Stimulated activated CD4-positive, alpha-beta T cell treated with anti-CD3 and anti-CD28 coated beads, TNF-alpha, amount 100 ng/mL, for 4 hours (primary cell): ENCODE measurements around the gene NHLRC1.
"Not testable (repeated sequence)": the region's sequence is repeated elsewhere in the genome, so short reads cannot be mapped to it uniquely, and the experiment has no call there.

Experiments used
- DNase-seq, 3 experiments: peaks; one replicate each; pipeline ENCODE4 v3.0.0-alpha.2; 2020; ENCODE audit warnings: low read depth in 3 of 3

Gene NHLRC1

DNA sequence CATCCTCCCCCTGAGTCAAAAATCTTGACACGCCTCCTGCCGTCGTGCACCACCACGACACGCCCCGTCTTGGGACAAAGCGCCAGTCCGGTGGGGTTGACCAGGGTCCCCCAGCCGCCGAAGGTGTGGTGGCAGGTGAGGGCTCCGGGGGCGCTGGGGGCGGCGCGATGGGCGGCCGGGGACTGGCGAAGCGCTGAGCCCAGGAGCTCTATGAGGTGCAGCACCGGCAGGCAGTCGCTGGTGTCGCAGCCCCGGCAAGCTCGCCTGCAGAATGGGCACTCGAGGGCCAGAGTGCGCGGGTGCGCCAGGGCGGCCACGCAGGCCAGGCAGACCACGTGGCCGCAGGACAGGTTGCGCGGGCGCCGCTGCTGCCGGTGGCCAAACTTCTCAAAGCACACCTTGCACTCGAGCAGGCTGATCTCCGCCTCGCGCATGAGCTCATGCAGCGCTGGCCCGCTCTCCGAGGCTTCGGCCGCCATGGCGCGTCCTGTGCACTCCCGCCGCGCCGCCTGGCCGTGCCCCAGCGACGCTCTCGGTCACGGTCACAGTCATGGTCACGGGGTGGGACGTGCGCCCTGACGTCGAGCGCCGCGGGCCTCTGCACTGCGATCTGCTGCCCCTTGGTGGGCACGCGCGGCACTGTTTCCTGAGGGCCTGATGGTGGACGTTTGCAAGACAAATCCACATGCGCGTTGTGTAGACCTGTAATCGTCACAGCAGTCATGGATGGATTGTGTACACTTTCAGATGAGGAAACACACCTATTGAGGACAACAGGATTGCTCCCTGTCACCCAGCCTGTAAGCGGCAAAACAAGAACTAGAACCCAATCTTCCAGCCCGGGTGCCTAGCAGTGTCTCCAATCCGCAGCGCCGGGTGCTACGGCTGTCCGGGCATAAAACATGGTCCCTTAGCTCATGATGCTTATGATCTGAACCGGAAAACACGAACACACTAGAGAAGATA lies at the start of gene NHLRC1:
TSS of gene NHLRC1 (minus strand) at position 550 of the 966 bp plus-strand sequence. CDS start at position 479, 71 bp downstream.
- peak; percentile 35 to 52 (median 50) for DNase-seq

DNA sequence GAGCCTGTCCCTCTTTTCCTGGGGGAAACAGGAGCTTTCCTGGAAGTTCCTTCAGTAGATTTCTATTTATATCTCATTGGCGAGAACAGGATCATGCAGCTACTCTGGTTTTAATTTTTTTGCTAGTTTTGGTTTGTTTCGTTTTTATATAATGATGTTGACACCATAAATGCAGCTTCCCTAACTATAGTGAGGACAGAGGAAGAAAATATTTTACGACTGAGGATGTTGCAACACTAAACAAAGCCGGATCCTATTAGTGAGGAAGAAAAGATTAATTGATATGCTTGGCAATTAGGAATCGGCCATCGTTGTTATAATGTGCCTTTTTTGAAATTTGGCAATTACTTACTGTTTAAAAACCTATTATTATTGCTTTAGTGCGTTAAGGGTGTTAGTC lies 49.4 kb upstream of the NHLRC1 start:
- no peak for DNase-seq

DNA sequence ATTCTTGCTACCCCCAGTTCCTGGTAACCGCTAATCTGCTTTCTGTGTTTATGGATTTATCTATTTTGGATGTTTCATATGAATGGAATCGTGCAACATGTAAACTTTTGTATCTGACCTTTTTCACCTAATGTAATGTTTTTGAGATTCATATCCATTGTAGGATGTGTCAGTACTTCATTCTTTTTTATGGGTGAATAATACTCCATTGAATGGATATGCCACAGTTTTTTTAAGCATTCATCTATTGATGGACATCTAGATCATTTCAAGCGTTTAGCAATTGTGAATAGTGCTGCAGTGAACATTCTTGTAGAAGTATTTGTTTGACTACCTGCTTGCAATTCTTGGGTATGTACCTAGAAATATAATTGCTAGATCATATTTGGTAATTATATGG lies 45.8 kb upstream of the NHLRC1 start:
- no peak for DNase-seq

DNA sequence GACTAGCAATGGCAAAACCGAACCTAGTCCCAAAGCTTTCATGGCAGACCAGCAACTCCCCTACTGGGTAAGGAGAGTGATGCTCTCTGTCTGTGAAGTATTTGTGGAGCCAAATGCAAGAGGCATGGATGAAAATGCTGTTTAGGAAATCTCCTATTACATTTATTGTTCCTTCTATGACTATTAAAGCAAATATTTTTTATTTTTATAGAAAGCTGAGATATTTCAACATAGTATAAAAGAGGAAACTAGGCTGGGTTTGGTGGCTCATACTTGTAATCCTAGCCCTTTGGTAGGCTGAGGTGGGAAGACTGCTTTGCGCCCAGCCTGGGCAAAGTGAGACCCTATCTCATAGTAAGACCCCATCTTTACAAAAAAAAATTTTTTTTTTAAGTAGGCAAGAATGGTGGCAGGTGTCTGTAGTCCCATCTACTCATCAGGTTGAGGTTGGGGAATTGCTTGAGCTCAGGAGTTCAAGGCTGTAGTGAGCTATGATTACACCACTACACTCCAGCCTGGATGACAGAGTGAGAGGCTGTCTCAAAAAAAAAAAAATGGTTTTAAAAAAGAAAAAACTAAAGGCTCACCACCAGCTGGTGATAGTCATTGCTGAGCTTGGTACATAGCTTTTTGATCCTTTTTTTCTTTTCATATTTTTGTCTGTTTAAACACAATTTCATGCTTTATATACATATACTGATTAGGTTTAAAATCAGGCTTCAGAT lies 44.0 kb upstream of the NHLRC1 start:
- DNase-seq, result no peak

DNA sequence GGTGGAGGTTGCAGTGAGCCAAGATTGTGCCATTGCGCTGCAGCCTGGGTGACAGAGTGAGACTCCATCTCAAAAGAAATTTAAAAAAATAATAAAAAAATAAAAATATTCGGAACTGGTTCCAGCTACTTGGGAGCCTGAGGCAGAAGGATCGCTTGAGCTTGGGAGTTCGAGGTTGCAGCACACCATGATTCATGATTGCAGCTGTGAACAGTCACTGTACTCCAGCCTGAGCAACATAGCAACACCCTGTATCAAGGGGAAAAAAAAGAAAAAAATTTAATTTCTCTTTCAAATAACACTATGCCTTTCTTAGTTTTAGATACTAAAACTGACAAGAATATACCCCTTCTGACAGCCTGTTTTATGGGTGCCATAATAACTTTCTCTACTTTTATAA lies 43.3 kb upstream of the NHLRC1 start:
- DNase-seq, result no peak

DNA sequence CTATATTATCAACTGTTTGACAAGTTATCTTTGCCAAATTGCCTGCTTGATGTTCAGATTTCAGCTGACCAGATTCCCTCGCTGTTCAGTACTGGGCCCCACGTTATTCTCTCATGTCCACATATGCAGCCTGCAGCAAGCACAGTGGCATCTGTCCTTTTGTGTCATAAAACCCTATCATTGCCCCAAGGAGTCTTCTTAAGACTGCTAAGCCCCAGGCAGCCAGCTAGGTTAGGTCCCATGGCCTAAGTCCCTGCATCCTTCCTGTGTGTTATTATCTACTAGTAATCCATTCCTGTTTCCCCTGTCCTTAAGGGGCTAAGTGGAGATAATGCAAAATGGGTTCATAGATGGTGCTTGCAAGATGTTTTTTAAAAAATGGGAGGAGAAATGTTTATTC lies 39.9 kb upstream of the NHLRC1 start:
- DNase-seq, result no peak

DNA sequence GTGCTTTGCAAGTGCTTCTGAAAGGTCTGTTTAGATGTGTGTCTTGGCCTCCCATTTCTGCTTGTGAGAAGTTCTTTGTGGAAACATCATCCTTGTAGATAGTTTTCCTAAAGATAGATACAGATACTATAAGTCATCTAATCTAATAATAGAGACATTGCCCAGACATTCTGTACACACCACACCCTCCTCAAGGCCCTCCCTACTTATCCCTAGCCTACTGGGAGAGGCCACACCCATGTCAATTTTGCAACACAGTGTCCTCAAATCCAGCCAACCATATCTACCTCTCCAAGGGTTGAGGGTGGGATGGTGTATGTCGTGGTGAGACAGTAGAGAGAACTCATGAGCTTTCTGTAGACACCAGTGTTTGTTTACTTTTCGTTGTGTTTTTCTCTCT lies 39.0 kb upstream of the NHLRC1 start:
- DNase-seq, result no peak

DNA sequence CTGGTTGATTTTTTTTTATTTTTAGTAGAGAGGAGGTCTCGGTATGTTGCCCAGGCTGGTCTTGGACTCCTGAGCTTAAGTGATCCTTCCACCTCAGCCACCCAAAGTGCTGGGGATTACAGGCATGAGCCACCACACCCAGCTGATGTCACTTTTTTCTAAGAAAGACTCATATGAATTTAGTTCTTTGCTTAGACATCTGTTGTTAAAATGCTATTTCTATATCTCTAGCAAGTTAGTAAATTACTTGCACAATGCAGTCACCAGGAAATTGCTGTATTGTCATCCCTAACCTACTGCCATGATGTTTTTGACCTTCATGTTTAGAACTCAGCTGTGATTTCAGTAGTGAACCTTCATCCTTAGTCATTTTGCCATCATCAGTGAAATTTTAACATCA lies 38.4 kb upstream of the NHLRC1 start:
- DNase-seq, result no peak

DNA sequence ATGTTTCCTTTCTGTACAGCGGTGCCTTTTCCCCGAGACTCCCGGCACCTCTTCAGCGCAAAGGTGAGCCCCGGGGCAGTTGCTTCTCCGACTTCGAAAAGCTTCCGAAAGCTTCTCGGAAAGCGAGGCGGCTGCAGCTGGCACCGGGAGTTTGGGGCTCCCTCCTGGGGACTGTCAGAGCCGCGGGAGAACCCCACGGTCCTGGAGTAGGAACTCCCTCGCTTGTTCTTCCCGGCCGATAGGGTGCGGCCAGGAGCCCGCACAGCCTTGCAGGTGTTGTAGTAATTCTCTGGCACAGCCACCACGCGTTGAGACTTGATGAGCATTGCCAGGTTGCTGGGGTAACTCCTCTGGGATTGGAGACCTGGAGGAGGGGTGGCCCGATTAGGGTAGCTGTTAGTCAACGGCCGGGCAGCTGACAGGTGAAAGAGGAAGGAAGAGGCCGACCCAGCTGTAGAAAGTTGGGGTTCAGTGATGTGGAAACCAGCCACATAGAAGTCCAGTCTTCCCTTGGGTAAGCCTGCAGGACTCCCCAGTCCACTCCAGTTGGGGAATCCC lies 33.5 kb upstream of the NHLRC1 start:
- DNase-seq, result peak; percentile 9 to 26 (median 24)

DNA sequence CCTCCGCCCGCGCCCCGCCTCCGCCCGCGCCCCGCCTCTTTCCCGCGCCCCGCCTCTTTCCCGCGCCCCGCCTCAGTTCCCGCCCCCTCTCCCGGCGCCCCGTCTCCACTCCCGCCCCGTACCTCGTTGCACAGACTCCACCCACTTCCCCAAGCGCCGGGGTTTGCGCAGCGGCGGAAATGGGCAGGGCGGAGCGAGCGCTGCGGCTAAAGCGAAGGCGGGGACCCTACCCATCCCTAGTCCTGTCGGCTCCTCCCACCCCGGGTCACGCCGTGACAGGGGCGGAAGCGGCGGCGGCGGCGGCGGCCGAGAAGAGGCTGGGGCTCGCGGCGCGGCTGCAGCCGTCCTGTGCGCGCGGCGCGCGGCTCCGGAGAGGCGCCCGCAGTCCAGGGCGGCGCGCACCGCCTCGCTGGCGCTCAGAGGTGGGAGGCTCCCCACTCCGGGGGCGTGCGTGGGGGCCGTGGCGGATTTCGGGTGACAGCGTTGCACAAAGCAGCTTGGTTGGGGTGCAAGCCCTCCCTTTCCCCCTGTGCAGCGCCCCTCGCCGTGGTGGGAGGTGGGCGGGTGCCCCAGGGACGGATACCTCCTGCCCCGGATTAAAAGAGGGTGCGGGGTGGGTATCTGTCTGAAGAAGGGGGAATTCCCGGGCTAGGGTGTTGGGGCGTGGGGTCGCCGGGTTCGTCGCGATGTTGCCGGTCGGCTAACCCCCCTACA lies 32.8 kb upstream of the NHLRC1 start, which contains the start of gene KDM1B:
TSS of gene KDM1B (plus strand) at position 273 of the 714 bp plus-strand sequence. CDS start 4,474 bp downstream, outside the sequence.
- DNase-seq, result peak; percentile 95 to 99 (median 97)

DNA sequence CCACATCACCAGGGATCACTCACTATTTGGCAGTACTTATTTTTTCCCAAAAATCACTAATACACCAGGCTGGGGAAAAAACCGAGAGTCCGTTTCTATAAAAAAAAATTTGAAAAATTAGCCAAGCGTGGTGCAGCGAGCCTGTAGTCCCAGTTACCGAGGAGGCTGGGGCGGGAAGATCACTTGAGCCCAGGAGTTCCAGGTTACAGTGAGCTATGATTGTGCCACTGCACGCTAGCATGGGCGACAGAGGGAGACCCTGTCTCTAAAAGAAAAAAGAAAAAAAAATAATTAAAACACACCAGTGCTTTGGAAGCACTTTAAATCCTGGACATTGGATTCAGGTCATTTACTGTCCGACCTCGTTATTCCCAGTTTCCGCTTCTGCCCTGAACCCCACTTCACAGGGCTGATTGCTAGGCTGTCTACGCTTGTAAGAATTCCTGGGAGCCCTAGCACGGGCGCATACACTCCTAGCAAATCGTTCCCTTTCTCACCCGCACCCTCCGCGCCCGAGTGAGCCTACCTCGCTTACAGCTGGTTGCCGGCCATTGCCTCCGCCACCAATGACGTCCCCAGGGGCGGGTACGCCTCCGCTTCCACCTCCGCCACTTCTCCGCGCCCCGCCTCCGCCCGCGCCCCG lies 32.2 kb upstream of the NHLRC1 start, which contains the start of gene TPMT:
TSS of gene TPMT (minus strand) at position 571 of the 643 bp plus-strand sequence. CDS start 5,950 bp downstream, outside the sequence.
- DNase-seq, result no peak

DNA sequence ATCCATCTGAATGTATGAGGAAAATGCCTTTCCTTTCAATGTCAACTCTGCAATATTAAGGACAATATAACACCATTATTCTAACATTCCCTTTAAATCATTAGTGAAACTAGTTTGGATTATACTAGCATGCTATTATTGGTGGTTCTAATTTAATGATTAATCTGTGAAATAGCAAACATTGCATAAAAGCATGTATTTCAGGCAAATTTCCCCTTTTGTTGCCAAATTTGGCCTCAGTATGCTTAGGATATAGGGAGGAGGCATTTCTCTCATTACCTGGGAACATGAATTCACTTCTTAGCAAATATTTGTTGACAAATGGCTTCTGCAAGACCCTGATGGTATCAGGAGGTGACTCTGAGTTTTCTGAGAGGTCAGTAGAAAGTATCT lies 30.8 kb upstream of the NHLRC1 start:
- no peak for DNase-seq

DNA sequence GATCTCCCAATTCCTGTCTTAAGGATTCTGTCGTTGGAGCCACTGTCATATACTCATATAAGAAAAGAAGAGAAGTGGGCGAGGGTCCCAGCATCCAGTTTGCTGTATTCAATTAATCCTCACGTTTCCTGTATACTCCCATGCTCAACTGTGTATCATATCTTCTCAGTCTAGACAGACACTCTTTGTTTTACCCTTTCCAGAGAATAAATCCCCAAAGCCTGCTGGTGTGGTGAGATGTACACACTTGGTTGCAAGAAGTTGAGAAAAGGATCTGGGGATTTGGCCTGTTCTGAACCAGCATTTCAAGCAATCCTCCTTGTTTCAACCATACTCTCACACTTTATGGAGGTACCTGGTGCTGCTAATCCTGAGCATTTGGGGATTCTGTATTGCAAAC lies 29.3 kb upstream of the NHLRC1 start:
- DNase-seq, result no peak

DNA sequence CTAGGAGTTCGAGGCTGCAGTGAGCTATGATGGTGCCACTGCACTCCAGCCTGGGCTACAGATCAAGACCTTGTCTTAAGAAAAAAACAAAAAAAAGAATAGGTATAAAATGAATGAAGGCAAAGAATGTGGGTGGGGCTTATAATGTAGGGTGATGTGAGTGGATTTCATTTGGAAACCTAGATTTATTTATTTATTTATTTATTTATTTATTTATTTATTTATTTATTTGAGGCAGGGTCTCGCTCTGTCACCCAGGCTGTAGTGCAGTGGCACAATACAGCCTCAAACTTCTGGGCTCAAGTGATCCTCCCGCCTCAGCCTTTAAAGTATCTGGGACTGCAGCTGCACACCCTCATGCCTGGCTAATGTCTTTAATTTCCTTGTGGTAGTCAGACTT lies 28.9 kb upstream of the NHLRC1 start:
- DNase-seq, result not testable (repeated sequence)

DNA sequence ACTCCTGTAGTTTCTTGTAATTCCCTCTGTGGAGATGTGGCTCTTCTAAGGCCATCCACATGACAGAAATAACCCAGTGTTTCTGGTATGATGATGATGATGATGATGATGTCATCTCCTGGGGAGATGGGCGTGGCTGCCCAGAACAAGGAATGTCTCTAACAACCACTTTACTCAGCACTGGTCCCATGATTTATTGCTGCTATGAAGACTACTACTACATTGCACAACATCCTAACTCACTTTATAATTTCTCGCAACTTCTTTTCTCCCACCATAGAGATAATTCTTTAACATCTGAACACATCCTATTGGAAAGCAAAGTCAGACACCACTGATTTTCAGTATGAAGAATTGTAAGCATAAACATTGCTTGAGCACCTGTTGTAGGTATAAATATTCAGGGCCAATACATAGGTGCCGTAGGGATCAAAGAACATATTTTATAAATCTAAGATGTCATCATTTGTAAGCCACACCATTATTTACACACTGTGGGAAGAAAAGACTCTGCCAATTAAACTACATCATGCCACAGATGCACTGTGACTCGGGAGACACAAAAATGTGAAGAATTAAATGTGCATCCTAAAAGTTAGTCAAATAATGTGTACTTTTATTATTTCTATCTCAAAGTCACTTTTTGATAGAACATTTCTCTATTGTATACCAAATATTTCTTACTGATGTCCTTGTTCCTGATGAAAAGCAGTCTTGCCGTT lies 26.0 kb upstream of the NHLRC1 start:
- DNase-seq, result no peak

DNA sequence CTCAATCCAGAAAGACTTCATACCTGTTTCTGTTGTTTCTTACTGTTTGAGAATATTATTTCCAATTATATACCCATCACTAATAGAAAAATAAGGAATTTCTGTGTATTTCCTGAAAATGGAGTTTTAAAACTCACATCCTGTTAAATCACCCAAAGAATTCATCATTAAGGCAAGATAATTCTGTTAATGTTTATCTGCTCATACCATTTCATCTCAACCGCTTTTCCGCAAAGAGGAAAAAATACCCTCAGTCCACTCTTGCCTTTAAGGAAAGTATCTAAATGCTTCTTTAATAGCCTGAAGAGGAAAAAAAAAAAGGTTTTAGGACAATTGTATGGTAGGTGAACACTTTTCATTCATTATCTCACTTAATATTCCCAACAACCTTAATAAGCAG lies 25.1 kb upstream of the NHLRC1 start:
- no peak for DNase-seq

DNA sequence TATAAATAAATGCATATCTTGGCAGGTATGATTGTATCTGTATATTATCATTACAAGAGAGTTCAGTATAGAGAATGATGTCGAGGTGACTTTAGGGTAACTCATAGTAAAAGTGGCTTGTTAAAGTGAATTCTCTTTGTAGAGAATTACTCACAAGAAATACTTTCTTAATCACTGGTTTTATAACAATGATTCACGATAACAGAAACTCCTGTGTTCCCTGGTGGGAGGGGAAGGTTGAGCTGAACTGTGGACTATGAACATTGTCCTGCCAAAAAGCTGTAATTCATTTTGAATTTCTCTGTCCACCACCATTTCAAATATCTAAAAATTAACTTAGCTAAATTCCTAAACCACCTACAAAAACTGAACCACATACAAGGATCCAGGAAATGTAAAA lies 24.7 kb upstream of the NHLRC1 start:
- no peak for DNase-seq

DNA sequence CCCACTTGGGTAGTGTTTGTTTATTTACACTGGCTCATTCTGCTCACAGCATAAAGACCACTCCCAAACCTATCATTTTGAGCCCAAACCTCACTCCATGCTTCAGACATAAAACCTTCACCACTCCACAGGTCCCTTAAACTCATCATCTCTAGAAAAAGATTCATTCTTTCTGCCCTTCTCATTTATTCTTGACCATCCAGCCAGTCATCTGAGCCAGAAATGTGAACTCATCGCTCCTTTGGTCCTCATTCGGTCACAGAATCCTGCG lies 20.0 kb upstream of the NHLRC1 start:
- no peak for DNase-seq

DNA sequence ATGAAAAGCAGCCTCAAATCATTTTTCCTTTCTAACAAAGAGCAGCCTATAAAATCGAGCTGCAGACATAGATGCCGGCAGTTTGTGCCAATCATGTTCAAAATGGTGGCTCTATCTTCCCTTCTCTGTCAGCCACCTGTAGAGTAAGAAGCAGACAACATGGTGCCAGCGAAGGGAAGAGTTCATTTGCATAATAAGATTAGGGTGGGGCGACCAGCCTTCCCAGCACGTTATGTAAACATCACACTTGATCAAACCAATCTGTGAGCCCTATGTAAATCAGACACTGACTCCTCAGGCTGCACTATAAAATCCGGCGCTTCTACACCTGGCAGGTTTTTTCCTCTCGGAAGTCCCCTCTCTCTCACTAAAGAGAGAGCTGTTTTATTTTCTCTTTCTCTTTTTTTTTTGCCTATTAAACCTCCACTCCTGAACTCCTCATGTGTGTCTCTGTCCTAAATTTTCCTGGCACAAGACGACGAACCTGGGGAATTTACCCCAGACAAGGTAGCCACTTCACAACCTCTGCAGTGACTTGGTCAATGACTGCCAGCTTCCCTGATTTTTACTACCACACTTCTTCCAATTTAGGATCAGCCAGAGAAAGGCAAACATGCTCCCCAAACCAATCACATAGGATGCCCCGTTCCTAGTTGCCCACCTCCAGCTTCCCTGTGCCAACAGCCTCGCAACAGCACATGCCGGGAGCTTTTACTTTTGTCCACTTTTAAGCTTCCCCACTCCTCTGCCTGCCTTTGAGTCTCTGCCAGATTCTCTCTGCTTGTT lies 19.5 kb upstream of the NHLRC1 start:
- DNase-seq, result no peak
